IPS-NIHi7 (cell line): ENCODE data around the gene PDSS2.
A peak's percentile ranks its signal among the peaks of the same experiment; 100 is the strongest.
"Not testable (repeated sequence)": the region's sequence is repeated elsewhere in the genome, so short reads cannot be mapped to it uniquely, and the experiment has no call there.

Source experiments
- DNase-seq: peaks from one replicate; pipeline ENCODE4 v3.0.0; 2012; ENCODE audit warnings: mixed read lengths; ENCODE audit errors: extremely low spot score

PDSS2 gene

DNA sequence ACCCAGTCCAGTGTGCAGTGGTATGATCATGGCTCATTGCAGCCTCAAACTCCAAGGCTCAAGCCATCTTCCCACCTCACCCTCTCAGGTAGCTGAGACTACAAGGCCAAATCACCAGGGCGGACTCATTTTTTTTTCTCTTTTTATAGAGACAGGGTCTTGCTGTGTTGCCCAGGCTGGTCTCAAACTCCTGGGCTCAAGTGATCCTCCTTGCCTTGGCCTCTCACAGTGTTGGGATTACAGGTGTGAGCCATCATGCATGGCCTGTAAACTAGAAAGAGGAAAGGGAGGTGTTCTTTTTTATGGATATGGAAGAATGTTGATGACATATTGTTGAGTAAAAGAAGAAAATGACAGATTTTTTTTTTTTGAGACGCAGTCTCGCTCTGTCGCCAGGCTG is 339.0 kb downstream of the PDSS2 start:
- no peak for DNase-seq

GRCh38 chr6:107118976-107119375 is 340.4 kb downstream of the PDSS2 start:
- no peak for DNase-seq

DNA sequence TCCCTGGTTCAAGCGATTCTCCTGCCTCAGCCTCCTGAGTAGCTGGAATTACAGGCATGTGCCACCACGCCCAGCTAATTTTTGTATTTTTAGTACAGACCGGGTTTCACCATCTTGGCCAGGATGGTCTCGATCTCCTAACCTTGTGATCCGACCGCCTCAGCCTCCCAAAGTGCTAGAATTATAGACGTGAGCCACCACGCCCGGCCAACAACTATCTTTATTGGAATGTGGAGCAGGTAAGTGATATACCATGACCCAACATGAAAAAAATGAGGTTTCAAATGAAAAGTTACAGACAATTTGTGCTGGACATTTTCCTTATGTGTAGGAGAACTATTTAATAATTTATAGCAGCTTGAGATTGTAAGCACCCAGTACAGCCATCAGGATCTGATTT is 340.8 kb downstream of the PDSS2 start:
- not testable (repeated sequence) for DNase-seq

DNA sequence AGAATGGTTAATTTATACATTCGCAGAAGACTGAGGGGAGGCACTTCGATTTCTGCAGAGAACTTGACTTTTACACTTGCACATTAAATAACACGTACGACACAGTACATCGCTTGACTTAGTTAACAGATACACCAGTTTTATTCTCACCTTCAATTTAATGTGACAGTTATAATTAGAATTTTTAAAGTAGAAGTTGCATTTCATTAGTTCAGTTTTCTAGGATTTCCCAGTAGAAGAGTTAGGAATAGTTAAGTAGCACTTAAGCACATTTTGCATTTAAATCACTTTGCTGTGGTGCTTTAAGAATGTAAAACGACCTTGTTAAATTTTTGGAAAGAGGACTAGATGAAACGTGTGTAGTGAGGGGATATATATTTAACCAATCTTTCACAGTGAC is 342.4 kb downstream of the PDSS2 start:
- no peak for DNase-seq

- DNase-seq, result no peak
Observed at GRCh38 chr6:107116328-107116892, 343.0 kb downstream of the PDSS2 start.

GRCh38 chr6:107115695-107116327 is 343.6 kb downstream of the PDSS2 start:
- no peak for DNase-seq

GRCh38 chr6:107114926-107115694 is 344.3 kb downstream of the PDSS2 start, which contains the start of gene BEND3:
BEND3 (minus strand) TSS chr6:107115515; CDS start chr6:107099285, 16,230 bp downstream.
- no peak for DNase-seq

DNA sequence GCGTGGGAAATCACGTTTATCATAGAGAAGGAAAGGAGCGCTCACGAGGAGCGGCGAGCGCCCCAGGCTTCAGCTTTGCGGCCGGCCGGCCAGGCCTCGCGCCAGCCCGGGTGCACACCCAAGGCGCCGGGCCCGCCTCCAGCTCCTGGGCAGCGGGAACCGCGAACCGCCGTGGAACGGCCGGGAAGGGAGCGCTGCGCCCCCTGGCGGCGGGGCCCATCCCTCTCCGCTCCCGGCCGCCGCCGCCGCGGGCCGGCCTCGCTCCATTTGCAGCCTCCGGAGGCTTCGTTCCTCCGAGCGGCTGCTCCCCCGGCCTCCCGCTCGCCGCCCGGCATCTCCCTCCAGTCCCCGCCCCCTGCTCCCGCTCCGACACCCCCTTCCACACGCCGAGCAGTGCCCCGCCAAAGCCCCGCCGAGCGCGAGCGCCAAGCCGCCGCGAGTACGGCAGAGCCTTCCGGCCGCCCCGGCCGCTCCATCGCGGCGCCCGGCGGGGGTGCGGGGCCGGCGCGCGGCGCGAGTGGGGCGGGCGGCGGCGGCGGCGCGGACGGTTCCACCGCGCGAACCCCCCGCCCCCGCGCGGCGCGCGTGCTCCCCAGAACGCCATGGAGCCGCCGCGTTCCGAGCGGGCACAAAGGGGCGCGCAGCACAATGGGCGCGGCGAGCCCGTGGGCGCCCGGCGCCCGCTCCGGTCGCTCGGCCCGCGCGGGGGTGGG is 345.0 kb downstream of the PDSS2 start:
- peak; percentile 83 for DNase-seq

GRCh38 chr6:107110200-107110599 is 349.2 kb downstream of the PDSS2 start:
- DNase-seq, result no peak

DNA sequence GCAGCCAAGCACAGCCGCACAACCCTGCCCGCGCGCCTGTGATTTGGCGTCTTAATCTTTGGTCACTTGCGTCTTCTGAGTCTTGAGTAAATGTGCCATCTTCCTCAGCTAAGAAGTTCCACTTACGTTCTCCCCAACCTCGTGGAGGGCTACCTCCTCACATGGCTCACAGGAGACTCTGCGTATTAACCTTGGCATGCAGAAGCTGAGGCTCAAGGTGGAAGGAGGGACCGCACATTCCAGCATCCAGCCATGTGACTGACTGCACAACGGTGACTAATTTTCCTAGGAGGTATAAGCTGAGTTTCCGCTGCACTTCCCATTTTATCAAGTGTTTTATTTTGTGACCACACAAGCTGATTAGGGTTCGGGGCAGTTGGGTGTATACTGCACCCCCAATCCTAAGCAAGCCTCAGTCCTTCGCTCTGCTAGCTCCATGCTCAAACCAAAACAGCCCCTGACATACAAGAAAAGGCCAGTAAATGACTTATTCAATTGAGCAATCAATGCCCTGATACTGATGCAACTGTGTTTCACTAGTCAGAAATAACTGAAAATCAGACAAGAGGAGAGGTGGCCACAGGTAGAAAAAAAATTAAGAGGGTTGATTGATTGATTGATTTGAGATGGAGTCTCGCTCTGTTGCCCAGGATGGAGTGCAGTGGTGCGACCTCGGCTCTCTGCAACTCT is 351.0 kb downstream of the PDSS2 start:
- no peak for DNase-seq

GRCh38 chr6:107107791-107108190 is 351.6 kb downstream of the PDSS2 start:
- DNase-seq, result no peak

- DNase-seq, result no peak
Observed at GRCh38 chr6:107106165-107106564, 353.2 kb downstream of the PDSS2 start.

DNA sequence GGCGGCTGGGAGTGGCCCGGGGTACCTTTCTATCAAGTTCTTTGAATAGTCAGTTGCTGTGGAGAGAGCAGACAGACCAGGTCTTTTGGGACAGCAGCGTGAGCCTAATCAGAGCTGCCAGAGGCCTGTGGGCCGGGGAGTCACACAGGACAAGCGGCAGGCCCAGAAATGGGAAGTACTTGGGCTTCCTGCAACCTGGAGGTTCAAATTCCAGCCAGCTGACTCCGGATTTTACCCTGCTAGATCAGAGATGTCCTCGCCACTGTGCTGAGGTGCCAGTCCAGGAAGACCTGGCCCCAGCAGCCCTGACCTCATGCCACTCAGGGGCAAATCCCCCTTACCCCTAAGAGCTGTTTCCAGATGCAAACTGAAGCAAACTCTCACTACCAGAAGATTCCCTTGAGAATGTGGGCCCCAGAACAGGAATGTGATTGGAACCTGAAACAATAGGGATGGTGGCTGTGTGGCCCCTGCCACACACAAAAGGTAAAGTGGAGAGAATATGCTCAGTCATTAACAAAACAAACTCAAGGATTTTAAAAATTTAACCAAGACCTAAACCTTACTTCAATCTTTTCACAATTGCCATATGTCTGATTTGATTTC is 353.8 kb downstream of the PDSS2 start:
- DNase-seq, result no peak

GRCh38 chr6:107103082-107103481 is 356.3 kb downstream of the PDSS2 start:
- no peak for DNase-seq
